Measurements from ENCODE around the gene TNFRSF13B.
"Not testable (repeated sequence)": the region's sequence is repeated elsewhere in the genome, so short reads cannot be mapped to it uniquely, and the experiment has no call there.

The TNFRSF13B gene

GRCh38 chr17:16905593-16906191 is 66.2 kb downstream of the TNFRSF13B start:
- DNase-seq: no peak

GRCh38 chr17:16903070-16903469 is 68.8 kb downstream of the TNFRSF13B start:
- DNase-seq: not testable (repeated sequence)

- no peak for DNase-seq
Observed at GRCh38 chr17:16900288-16900882, 71.5 kb downstream of the TNFRSF13B start.

- DNase-seq: not testable (repeated sequence)
Observed at GRCh38 chr17:16897211-16897896, 74.6 kb downstream of the TNFRSF13B start.

GRCh38 chr17:16896235-16896634 is 75.7 kb downstream of the TNFRSF13B start:
- not testable (repeated sequence) for DNase-seq

- DNase-seq: not testable (repeated sequence)
Observed at GRCh38 chr17:16893527-16893926, 78.4 kb downstream of the TNFRSF13B start.

- not testable (repeated sequence) for DNase-seq
Observed at GRCh38 chr17:16892876-16893454, 79.0 kb downstream of the TNFRSF13B start.

- no peak for DNase-seq
Observed at GRCh38 chr17:16889088-16889465, 82.8 kb downstream of the TNFRSF13B start.

Data from NCI-H524 treated with DMSO at 0.1 percent for 48 hours (cell line).